Ishikawa (cell line): ENCODE results near the gene VEZF1.

Experiments
- CEBPB ChIP-seq: IDR thresholded peaks from 2 replicates; pipeline ENCODE4 v1.6.1; 2012
- CREB1 ChIP-seq: IDR thresholded peaks from 2 replicates; pipeline ENCODE4 v1.6.1; 2012; ENCODE audit warnings: low read depth
- EGR1 ChIP-seq: IDR thresholded peaks from 2 replicates; pipeline ENCODE4 v1.6.1; 2012
- EP300 ChIP-seq: IDR thresholded peaks from 2 replicates; pipeline ENCODE4 v1.6.1; 2012; ENCODE audit warnings: borderline replicate concordance
- FOXM1 ChIP-seq: IDR thresholded peaks from 2 replicates; pipeline ENCODE4 v1.6.1; 2012; ENCODE audit warnings: low read depth, borderline replicate concordance
- MAX ChIP-seq: IDR thresholded peaks from 2 replicates; pipeline ENCODE4 v1.6.1; 2012
- NFIC ChIP-seq: IDR thresholded peaks from 2 replicates; pipeline ENCODE4 v1.6.1; 2012
- RAD21 ChIP-seq: IDR thresholded peaks from 2 replicates; pipeline ENCODE4 v1.6.1; 2012; ENCODE audit warnings: low read depth
- TAF1 ChIP-seq: IDR thresholded peaks from 2 replicates; pipeline ENCODE4 v1.6.1; 2012; ENCODE audit warnings: low read depth, mild to moderate bottlenecking
- TCF12 ChIP-seq: IDR thresholded peaks from 2 replicates; pipeline ENCODE4 v1.6.1; 2012; ENCODE audit warnings: low read depth
- TEAD4 ChIP-seq: IDR thresholded peaks from 2 replicates; pipeline ENCODE4 v1.6.1; 2012
- USF1 ChIP-seq: IDR thresholded peaks from 2 replicates; pipeline ENCODE4 v1.6.1; 2012
- YY1 ChIP-seq: IDR thresholded peaks from 2 replicates; pipeline ENCODE4 v1.6.1; 2012; ENCODE audit warnings: low read depth
- ZBTB7A ChIP-seq: IDR thresholded peaks from 2 replicates; pipeline ENCODE4 v1.6.1; 2012; ENCODE audit warnings: low read depth
- TF ChIP-seq, protein P1 (sequence below): IDR thresholded peaks from 2 replicates; pipeline ENCODE4 v1.6.1; 2012; ENCODE audit warnings: low read depth, mild to moderate bottlenecking

VEZF1 gene

GRCh38 chr17:57986841-57987580 is 1.0 kb downstream of the VEZF1 start:
- TF ChIP-seq RAD21, result peak; percentile 9; the same call in 1 of the 2 replicates
- no peak for TF ChIP-seq USF1
- TF ChIP-seq, protein P1, sequence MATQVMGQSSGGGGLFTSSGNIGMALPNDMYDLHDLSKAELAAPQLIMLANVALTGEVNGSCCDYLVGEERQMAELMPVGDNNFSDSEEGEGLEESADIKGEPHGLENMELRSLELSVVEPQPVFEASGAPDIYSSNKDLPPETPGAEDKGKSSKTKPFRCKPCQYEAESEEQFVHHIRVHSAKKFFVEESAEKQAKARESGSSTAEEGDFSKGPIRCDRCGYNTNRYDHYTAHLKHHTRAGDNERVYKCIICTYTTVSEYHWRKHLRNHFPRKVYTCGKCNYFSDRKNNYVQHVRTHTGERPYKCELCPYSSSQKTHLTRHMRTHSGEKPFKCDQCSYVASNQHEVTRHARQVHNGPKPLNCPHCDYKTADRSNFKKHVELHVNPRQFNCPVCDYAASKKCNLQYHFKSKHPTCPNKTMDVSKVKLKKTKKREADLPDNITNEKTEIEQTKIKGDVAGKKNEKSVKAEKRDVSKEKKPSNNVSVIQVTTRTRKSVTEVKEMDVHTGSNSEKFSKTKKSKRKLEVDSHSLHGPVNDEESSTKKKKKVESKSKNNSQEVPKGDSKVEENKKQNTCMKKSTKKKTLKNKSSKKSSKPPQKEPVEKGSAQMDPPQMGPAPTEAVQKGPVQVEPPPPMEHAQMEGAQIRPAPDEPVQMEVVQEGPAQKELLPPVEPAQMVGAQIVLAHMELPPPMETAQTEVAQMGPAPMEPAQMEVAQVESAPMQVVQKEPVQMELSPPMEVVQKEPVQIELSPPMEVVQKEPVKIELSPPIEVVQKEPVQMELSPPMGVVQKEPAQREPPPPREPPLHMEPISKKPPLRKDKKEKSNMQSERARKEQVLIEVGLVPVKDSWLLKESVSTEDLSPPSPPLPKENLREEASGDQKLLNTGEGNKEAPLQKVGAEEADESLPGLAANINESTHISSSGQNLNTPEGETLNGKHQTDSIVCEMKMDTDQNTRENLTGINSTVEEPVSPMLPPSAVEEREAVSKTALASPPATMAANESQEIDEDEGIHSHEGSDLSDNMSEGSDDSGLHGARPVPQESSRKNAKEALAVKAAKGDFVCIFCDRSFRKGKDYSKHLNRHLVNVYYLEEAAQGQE, result peak; percentile 46; the same call in 1 of the 2 replicates
- TF ChIP-seq FOXM1, result no peak
- TF ChIP-seq EGR1, result no peak
- TF ChIP-seq MAX, result 0 out of 2 replicates have a peak, but pooled peaks have one; percentile 26
- TF ChIP-seq TEAD4, result no peak
- TF ChIP-seq TAF1, result no peak
- peak; percentile 83; the same call in 1 of the 2 replicates for TF ChIP-seq ZBTB7A
- no peak for TF ChIP-seq CREB1
- no peak for TF ChIP-seq YY1

GRCh38 chr17:57985675-57985974 is 2.4 kb downstream of the VEZF1 start:
- no peak for TF ChIP-seq EGR1
- no peak for TF ChIP-seq EP300
- no peak for TF ChIP-seq ZBTB7A
- no peak for TF ChIP-seq TEAD4

DNA sequence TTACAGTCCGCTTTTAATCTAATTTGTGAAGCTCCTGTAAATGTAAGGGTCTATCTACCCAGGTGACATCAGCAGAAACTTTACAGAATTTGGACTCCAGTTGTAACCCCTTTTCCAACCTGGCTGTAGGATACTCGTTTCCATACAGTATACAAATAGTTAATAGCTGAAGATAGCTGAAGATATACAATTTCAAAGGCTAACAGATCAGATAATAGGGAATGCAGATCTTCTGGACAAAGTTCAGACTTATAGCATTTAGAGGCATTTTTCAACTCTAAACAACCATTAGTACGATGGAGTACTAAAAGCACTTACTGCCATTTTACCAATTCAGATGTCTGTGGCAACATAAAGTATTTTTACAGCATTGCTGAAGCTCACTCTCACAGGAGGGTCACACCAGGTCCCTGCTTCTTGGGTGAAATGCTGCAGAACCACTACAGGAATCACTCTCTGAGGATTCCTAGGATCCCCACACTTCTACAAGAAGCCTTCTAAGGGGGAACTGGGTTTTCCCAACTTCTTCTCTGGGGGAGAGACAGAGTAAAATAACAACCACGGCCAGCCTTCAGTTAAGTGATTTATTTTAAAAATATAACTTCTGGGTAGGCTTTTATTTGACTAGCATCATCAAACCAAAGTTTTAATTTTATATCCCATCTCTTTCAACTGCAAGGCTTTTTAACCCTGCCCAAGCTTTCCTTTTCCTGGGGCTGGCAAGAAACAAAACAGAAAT is 2.9 kb downstream of the VEZF1 start:
- no peak for TF ChIP-seq NFIC

GRCh38 chr17:57984261-57984890 is 3.7 kb downstream of the VEZF1 start:
- no peak for TF ChIP-seq EGR1
- no peak for TF ChIP-seq ZBTB7A
- no peak for TF ChIP-seq RAD21

GRCh38 chr17:57983446-57983845 is 4.6 kb downstream of the VEZF1 start:
- TF ChIP-seq EP300 (no peak), USF1 (no peak), RAD21 (no peak), CEBPB (no peak), EGR1 (no peak), YY1 (no peak), MAX (no peak), TAF1 (no peak), CREB1 (no peak)

DNA sequence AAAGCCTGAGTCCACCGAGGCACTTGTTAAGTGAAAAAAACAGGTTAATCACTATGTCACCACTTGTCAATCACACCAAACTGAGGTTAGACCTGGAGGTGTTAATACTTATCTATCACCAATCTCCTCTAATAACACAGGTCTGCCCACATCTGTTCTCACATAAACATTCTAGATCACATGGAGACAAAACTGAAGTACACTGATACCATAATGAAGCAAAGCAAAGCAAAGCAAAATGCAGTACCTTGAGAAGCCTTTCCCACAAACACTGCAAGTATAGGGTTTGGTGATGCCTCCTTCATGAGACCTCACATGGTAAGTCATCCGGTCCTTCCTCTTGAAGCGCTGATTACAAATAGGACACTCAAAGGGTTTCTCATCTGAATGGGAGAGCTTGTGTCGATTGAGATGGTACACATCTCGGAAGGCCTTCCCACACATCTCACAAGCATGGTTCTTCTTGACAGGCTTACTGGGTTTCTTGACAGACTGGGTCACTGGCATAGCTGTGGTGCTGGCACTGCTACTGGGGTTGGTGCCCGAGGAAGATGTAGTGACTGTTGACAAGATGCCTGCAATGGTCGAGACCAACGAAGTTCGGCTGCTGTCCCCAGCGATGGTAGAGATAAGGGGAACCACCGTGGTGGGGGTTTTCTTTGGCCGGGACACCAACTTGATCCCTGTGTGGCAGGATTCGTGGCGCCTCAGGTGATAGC is 5.4 kb downstream of the VEZF1 start:
- TF ChIP-seq EP300 (no peak), FOXM1 (no peak), TEAD4 (no peak), TCF12 (no peak), NFIC (no peak), MAX (no peak), ZBTB7A (no peak), YY1 (no peak), EGR1 (no peak), RAD21 (no peak), CREB1 (no peak), CEBPB (no peak), USF1 (no peak), TAF1 (no peak)
- TF ChIP-seq, protein P1, result no peak
